K562 (cell line): ENCODE measurements around the gene ATL2. TPM values are rescaled to one million over a fixed set of nuclear protein-coding genes. Genes with fewer than 3 reads are reported as not detected.
A peak's percentile ranks its signal among the peaks of the same experiment; 100 is the strongest.
"Not testable (repeated sequence)": the region's sequence is repeated elsewhere in the genome, so short reads cannot be mapped to it uniquely, and the experiment has no call there.

Source experiments
- ATAC-seq: fragments of 200-7000 bp; cut with Tn5 transposase; 3 replicates; pipeline ENCODE4 v1.9.1; 2020; ENCODE audit warnings: moderate library complexity
- BruUV-seq: library from RNA; stranded (reverse); fragments of 400-500 nt; replicated peaks from 2 replicates; lab custom pipeline; 2021; lab: Mats Ljungman, UMichigan
- CTCF ChIA-PET: fragments of 300-600 bp; formaldehyde crosslinking; extraction: SDS; loops from one replicate; lab custom pipeline; 2021; ENCODE audit warnings: low intra/inter-chr PET ratio; lab: Yijun Ruan, JAX
- POLR2A ChIA-PET: fragments of 300-600, 350-650 bp; sonication (Branson Sonifier 250); formaldehyde crosslinking; extraction: SDS; loops from one replicate; lab custom pipeline; 2021; ENCODE audit warnings: antibody characterized with exemption, inconsistent platforms; lab: Yijun Ruan, JAX
- DNase-seq, 4 experiments: peaks; one replicate each; pipeline versions ENCODE4 v3.0.0 to v3.0.0-alpha.2; 2011 to 2018; ENCODE audit warnings: low spot score in 3 of 4, mixed read lengths in 3 of 4; ENCODE audit errors: extremely low read depth in 1 of 4
- FAIRE-seq: peaks from 2 replicates; lab custom pipeline; 2011; peaks lifted over from hg19 to GRCh38; lab: Jason Lieb, UNC
- H2AFZ ChIP-seq: 2 replicates; pipeline ENCODE4 v1.6.0; 2011; ENCODE audit warnings: low read depth, low read length, control low read depth, inconsistent platforms
- H3K27ac ChIP-seq: fragments of 200-600 bp; 3 replicates; pipeline ENCODE4 v1.8.0; 2011; ENCODE audit warnings: low read depth, mild to moderate bottlenecking, control low read depth, inconsistent platforms, low read length, moderate library complexity, mixed read lengths; ENCODE audit errors: extremely low read depth
- H3K27me3 ChIP-seq, 2 experiments: fragments of 300-600 bp in 1 of 2; 2 replicates in 1 of 2; 3 replicates in 1 of 2; pipeline versions ENCODE4 v1.6.0 to v1.8.0; 2011; ENCODE audit warnings: inconsistent platforms in 2 of 2, low read length in 2 of 2, mild to moderate bottlenecking in 1 of 2, mixed read lengths in 1 of 2, moderate library complexity in 1 of 2; ENCODE audit not compliant: control insufficient read depth in 2 of 2, insufficient read depth in 2 of 2
- H3K36me3 ChIP-seq: fragments of 300-600 bp; 3 replicates; pipeline ENCODE4 v1.8.0; 2011; ENCODE audit warnings: mild to moderate bottlenecking, low read length, inconsistent platforms; ENCODE audit not compliant: control insufficient read depth, insufficient read depth
- H3K4me1 ChIP-seq, 2 experiments: fragments of 200-600 bp in 1 of 2; replicated peaks in 1 of 2; 2 replicates in 1 of 2; 3 replicates in 1 of 2; pipeline versions ENCODE4 v1.5.1 to v1.8.0; 2011; ENCODE audit warnings: inconsistent platforms in 2 of 2, low read length in 2 of 2, mild to moderate bottlenecking in 1 of 2, mixed read lengths in 1 of 2, moderate library complexity in 1 of 2; ENCODE audit not compliant: control insufficient read depth in 2 of 2, insufficient read depth in 2 of 2
- H3K4me2 ChIP-seq: 2 replicates; pipeline ENCODE4 v1.6.1; 2011; ENCODE audit warnings: low read length, control low read depth, inconsistent platforms, mixed read lengths; ENCODE audit not compliant: insufficient read depth
- H3K4me3 ChIP-seq: fragments of 200-600 bp; sonication (generic), shearing (Covaris generic); 2 replicates; pipeline ENCODE4 v1.5.1; 2016; ENCODE audit warnings: control low read depth, inconsistent platforms
- H3K79me2 ChIP-seq: fragments of 200-600 bp; 3 replicates; pipeline ENCODE4 v1.8.0; 2011; ENCODE audit warnings: low read length, inconsistent platforms; ENCODE audit not compliant: control insufficient read depth, insufficient read depth
- H3K9ac ChIP-seq, 2 experiments: 2 replicates each; pipeline versions ENCODE4 v1.6.0 to v1.6.1; 2011; ENCODE audit warnings: low read depth in 2 of 2, low read length in 2 of 2, control low read depth in 1 of 2, inconsistent platforms in 1 of 2, mild to moderate bottlenecking in 1 of 2, mixed read lengths in 1 of 2; ENCODE audit not compliant: insufficient read depth in 1 of 2
- H3K9me1 ChIP-seq: one replicate; pipeline ENCODE4 v1.6.0; 2011; ENCODE audit warnings: inconsistent platforms, mild to moderate bottlenecking, low read length, moderate library complexity; ENCODE audit not compliant: control insufficient read depth, insufficient read depth
- H3K9me3 ChIP-seq: replicated peaks from 2 replicates; pipeline ENCODE4 v1.5.1; 2011; ENCODE audit warnings: low read depth, low read length, inconsistent platforms; ENCODE audit not compliant: control insufficient read depth, insufficient read depth
- H4K20me1 ChIP-seq: replicated peaks from 2 replicates; pipeline ENCODE4 v1.6.1; 2011; ENCODE audit warnings: low read length, inconsistent platforms, mixed read lengths; ENCODE audit not compliant: control insufficient read depth, insufficient read depth
- CBX3 ChIP-seq, 2 experiments: IDR thresholded peaks; 1 replicate in 1 of 2; 2 replicates in 1 of 2; pipeline ENCODE4 v1.6.1; 2012; ENCODE audit warnings: inconsistent platforms in 2 of 2, low read length in 2 of 2, borderline replicate concordance in 1 of 2, control low read depth in 1 of 2
- CBX5 ChIP-seq: IDR thresholded peaks from 2 replicates; pipeline ENCODE4 v1.6.1; 2014; ENCODE audit warnings: low read depth, borderline replicate concordance
- TRIM28 ChIP-seq: fragments of 450-650 bp; IDR thresholded peaks from 2 replicates; pipeline ENCODE4 v1.6.1; 2017
- WGBS: fragments of 100-300 bp; shearing (Covaris generic); methylation state at CpG from one replicate; pipeline ENCODE4 v1.1.6; 2016; ENCODE audit warnings: low coverage, mixed read lengths; ENCODE audit not compliant: insufficient coverage; ENCODE audit errors: missing lambda C conversion rate; 5-methylcytosine and 5-hydroxymethylcytosine counted together
- in situ Hi-C: fragments of 300-500 bp; cut with MboI; formaldehyde crosslinking; loops from 4 replicates; pipeline ENCODE4 v1.15.0; 2018; ENCODE audit warnings: inconsistent platforms, mixed read lengths
- intact Hi-C: fragments of 100-400 bp; cut with micrococcal nuclease; formaldehyde crosslinking; loops from 2 replicates; pipeline ENCODE4 v1.14.2; 2022
- polyA plus RNA-seq, 8 experiments: library from polyadenylated mRNA; depleted of rRNA in 4 of 8; stranded (reverse) in 5 of 8; unstranded in 3 of 8; fragments of >200 nt; fragmentation: Nextera tagmentation in 2 of 8; fragmentation: Illumina TruSeq in 1 of 8; extraction: Ambion mirVana in 2 of 8; extraction: Trizol in 1 of 8; gene quantifications; 2 replicates each; pipeline versions ENCODE4 v1.2.1 to v1.2.3, GENCODE V29; 2011 to 2014; ENCODE audit warnings: inconsistent platforms in 1 of 8, missing spikeins in 1 of 8
- total RNA-seq, 7 experiments: library from RNA; depleted of rRNA in 6 of 7; stranded (reverse); fragments of >200 nt in 6 of 7; fragmentation: Illumina TruSeq in 2 of 7; extraction: Trizol in 2 of 7; gene quantifications; 2 replicates each; pipeline versions ENCODE4 v1.2.1 to v1.2.3, GENCODE V29; 2011 to 2021; ENCODE audit warnings: low replicate concordance in 1 of 7
- TF ChIP-seq, protein P1 (sequence below): fragments of 450-650 bp; IDR thresholded peaks from 2 replicates; pipeline ENCODE4 v1.6.1; 2018; ENCODE audit warnings: mild to moderate bottlenecking, low read depth; ENCODE audit not compliant: partially characterized antibody

The ATL2 gene
- total and polyA plus RNA-seq, 9 of the 15 experiments (the other 6 are each of a cell fraction or from before 2014, with no cell fraction given), result 12.0 to 80.8 (median 70.2) TPM

DNA sequence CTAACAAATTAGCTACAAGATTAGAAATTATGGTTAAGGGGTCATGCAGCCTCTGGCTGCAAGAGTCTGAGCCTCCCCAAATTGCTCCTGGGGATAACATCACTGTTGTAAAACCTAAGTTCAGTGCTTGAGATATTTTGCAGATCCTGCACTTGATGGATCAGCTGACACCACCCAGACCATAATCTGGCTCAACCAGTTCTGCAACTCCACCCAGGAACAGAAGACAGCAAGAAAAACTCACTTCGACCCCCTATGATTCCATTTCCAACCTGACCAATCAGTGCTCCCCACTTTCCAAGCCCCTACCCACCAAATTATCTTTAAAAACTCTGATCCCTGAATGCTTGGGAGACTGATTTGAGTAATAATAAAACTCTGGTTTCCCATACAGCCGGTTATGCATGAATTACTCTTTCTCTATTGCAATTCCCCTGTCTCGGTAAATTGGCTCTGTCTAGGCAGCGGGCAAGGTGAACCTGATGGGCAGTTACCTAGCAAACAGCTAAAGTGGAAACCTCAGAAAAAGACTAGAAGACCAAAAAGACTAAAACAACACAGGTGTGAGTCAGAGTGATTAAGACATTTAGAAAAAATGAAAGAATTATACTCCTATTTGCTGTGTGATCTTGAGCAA, 35.3 kb upstream of the ATL2 start:
- H3K27me3 ChIP-seq, DNase-seq, H3K27ac ChIP-seq, ATAC-seq, H3K9me3 ChIP-seq, H3K79me2 ChIP-seq, H3K4me1 ChIP-seq, intact Hi-C loops, H3K4me2 ChIP-seq, in situ Hi-C loops, H4K20me1 ChIP-seq, H3K9me1 ChIP-seq, H2AFZ ChIP-seq, H3K36me3 ChIP-seq, H3K9ac ChIP-seq, CTCF ChIA-PET, BruUV-seq, H3K4me3 ChIP-seq: not testable (repeated sequence)
- peak; percentile 65; the same call in 1 of the 2 replicates for TF ChIP-seq TRIM28
- TF ChIP-seq, protein P1, sequence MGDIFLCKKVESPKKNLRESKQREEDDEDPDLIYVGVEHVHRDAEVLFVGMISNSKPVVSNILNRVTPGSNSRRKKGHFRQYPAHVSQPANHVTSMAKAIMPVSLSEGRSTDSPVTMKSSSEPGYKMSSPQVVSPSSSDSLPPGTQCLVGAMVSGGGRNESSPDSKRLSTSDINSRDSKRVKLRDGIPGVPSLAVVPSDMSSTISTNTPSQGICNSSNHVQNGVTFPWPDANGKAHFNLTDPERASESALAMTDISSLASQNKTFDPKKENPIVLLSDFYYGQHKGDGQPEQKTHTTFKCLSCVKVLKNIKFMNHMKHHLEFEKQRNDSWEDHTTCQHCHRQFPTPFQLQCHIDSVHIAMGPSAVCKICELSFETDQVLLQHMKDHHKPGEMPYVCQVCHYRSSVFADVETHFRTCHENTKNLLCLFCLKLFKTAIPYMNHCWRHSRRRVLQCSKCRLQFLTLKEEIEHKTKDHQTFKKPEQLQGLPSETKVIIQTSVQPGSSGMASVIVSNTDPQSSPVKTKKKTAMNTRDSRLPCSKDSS, result peak; percentile 67
- peak; percentile 70; the same call in 1 of the 2 replicates for TF ChIP-seq CBX5
- peak in 1 of 2 experiments; percentile 88; a peak in 2 of 3 replicates for TF ChIP-seq CBX3 (IDR thresholded peaks at IDR 0.05; ENCODE audit: borderline replicate concordance in 1 of 2, low read length in 2 of 2)
- POLR2A ChIA-PET, result interaction anchor here (0.6 kb wide), 1 partner anchor 925 kb away, joined by 3 read pairs; no protein-coding TSS in a partner anchor
- 24% methylated on average over 4 of the region's 4 CpGs for WGBS
- peak; percentile 46 for FAIRE-seq
